ENCODE data around the gene TM9SF1.

Gene TM9SF1

GRCh38 chr14:24238123-24238522 lies 42.9 kb upstream of the TM9SF1 start:
- no peak for TF ChIP-seq CTCF (IDR thresholded peaks at IDR 0.05; ENCODE audit: borderline replicate concordance, control extremely low read depth, extremely low read depth, insufficient read depth, missing control alignments)
- DNase-seq (ENCODE audit: low spot score), result no peak
- in situ Hi-C loops (cut with MboI; ENCODE audit: low sequenced_read_pairs, unreplicated experiment), result no loop called here

GRCh38 chr14:24237463-24237955 lies 42.3 kb upstream of the TM9SF1 start:
- no peak for TF ChIP-seq CTCF (IDR thresholded peaks at IDR 0.05; ENCODE audit: borderline replicate concordance, control extremely low read depth, extremely low read depth, insufficient read depth, missing control alignments)
- no peak for DNase-seq (ENCODE audit: low spot score)
- in situ Hi-C loops (cut with MboI; ENCODE audit: low sequenced_read_pairs, unreplicated experiment), result no loop called here

- no peak for TF ChIP-seq CTCF (IDR thresholded peaks at IDR 0.05; ENCODE audit: borderline replicate concordance, control extremely low read depth, extremely low read depth, insufficient read depth, missing control alignments)
- DNase-seq (ENCODE audit: low spot score), result no peak
- in situ Hi-C loops (cut with MboI; ENCODE audit: low sequenced_read_pairs, unreplicated experiment), result no loop called here
These were observed 41.6 kb upstream of the TM9SF1 start for GRCh38 chr14:24236689-24237462.

GRCh38 chr14:24235804-24236688 lies 40.8 kb upstream of the TM9SF1 start:
- no peak for TF ChIP-seq CTCF (IDR thresholded peaks at IDR 0.05; ENCODE audit: borderline replicate concordance, control extremely low read depth, extremely low read depth, insufficient read depth, missing control alignments)
- no peak for DNase-seq (ENCODE audit: low spot score)
- in situ Hi-C loops (cut with MboI; ENCODE audit: low sequenced_read_pairs, unreplicated experiment), result no loop called here

GRCh38 chr14:24234095-24235005 lies 39.1 kb upstream of the TM9SF1 start:
- TF ChIP-seq CTCF (IDR thresholded peaks at IDR 0.05; ENCODE audit: borderline replicate concordance, control extremely low read depth, extremely low read depth, insufficient read depth, missing control alignments), result no peak
- in situ Hi-C loops (cut with MboI; ENCODE audit: low sequenced_read_pairs, unreplicated experiment), result no loop called here
- no peak for DNase-seq (ENCODE audit: low spot score)

GRCh38 chr14:24233538-24233866 lies 38.3 kb upstream of the TM9SF1 start:
- TF ChIP-seq CTCF (IDR thresholded peaks at IDR 0.05; ENCODE audit: borderline replicate concordance, control extremely low read depth, extremely low read depth, insufficient read depth, missing control alignments), result no peak
- in situ Hi-C loops (cut with MboI; ENCODE audit: low sequenced_read_pairs, unreplicated experiment), result no loop called here
- no peak for DNase-seq (ENCODE audit: low spot score)
